ENCODE measurements around the gene STOX1.
"Not testable (repeated sequence)": the region's sequence is repeated elsewhere in the genome, so short reads cannot be mapped to it uniquely, and the experiment has no call there.

Gene STOX1

DNA sequence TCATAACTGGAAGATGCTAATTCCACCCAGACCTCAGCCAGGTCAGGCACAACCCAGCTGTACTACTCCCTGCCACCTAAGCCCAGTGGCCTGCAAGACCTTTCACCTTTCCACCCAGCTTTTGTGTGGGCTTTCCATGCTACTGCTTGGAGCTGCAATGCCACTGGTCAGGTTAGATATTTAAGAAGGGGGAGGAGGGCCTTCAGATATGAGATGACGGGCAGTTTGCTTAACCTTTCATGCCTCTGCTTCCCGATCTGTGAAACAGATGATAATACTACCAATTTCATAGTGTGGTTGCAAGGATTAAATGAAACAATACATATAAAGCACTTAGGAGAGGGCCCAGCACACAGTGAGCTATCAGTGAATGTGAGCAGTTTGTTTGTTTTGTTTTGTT lies 20.9 kb downstream of the STOX1 start:
- H3K4me3 ChIP-seq (ENCODE audit: low read depth, low read length), result no peak overlapping the region
- no peak for TF ChIP-seq CTCF (IDR thresholded peaks at IDR 0.05; ENCODE audit: insufficient read depth, low read length, missing control alignments)
- CTCF ChIA-PET, result no interaction called here
- POLR2A ChIA-PET, result interaction anchor here (0.6 kb wide), 1 partner anchor 13 kb away, joined by 3 read pairs; no protein-coding TSS in a partner anchor
- no peak for DNase-seq (ENCODE audit: low read depth, low spot score)

DNA sequence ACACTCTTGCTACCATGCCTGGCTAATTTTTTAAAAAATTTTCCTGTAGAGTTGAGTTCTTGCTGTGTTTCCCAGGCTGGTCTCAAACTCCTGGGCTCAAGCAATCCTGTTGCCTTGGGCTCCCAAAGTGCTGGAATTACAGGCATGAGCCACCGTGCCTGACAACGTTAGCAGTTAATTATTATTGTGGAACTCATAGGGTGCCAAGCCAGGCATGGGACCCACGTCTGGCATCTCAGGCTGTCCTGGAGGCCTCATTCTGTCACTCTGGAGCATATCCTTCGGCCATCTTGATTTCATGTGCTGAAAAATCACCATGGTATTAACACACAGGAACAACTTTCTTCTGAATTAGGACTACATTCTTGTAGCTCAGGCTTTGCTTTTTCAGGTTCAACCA lies 21.5 kb downstream of the STOX1 start:
- DNase-seq (ENCODE audit: low read depth, low spot score), result no peak
- TF ChIP-seq CTCF (IDR thresholded peaks at IDR 0.05; ENCODE audit: insufficient read depth, low read length, missing control alignments), result no peak
- CTCF ChIA-PET, result no interaction called here
- no peak overlapping the region for H3K4me3 ChIP-seq (ENCODE audit: low read depth, low read length)
- POLR2A ChIA-PET, result no interaction called here

DNA sequence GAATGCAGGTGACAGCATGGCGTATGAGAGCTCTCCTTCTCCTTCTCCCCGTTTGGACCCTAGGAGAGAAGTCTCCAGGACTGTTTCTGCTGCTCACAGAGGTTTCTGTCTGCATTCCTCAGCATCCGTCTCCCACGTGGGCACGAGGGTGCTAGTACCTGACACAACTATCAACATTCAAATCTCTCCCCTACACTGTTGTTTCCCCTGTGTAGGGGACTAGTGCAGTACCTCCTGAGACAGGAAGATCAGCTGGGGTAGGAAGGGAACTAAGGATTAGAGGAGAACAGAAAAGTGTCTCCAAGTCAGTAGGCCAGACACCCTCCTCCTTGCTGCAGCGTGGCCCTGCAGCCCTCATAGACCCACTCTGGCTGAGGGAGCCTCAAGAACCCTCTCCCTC lies 29.0 kb downstream of the STOX1 start:
- no peak overlapping the region for H3K4me3 ChIP-seq (ENCODE audit: low read depth, low read length)
- no peak for TF ChIP-seq CTCF (IDR thresholded peaks at IDR 0.05; ENCODE audit: insufficient read depth, low read length, missing control alignments)
- CTCF ChIA-PET, result no interaction called here
- POLR2A ChIA-PET, result no interaction called here
- no peak for DNase-seq (ENCODE audit: low read depth, low spot score)

- ChIA-PET POLR2A (no interaction called here), CTCF (no interaction called here)
- no peak overlapping the region for H3K4me3 ChIP-seq (ENCODE audit: low read depth, low read length)
- DNase-seq (ENCODE audit: low read depth, low spot score), result no peak
- TF ChIP-seq CTCF (IDR thresholded peaks at IDR 0.05; ENCODE audit: insufficient read depth, low read length, missing control alignments), result no peak
Measured at GRCh38 chr10:68857005-68857404, 29.7 kb downstream of the STOX1 start.

GRCh38 chr10:68861253-68861652 lies 33.9 kb downstream of the STOX1 start:
- TF ChIP-seq CTCF (IDR thresholded peaks at IDR 0.05; ENCODE audit: insufficient read depth, low read length, missing control alignments), result no peak
- H3K4me3 ChIP-seq (ENCODE audit: low read depth, low read length), result no peak overlapping the region
- no peak for DNase-seq (ENCODE audit: low read depth, low spot score)
- CTCF ChIA-PET, result no interaction called here
- POLR2A ChIA-PET, result interaction anchor here (0.7 kb wide), 1 partner anchor 13 kb away, joined by 3 read pairs; no protein-coding TSS in a partner anchor

DNA sequence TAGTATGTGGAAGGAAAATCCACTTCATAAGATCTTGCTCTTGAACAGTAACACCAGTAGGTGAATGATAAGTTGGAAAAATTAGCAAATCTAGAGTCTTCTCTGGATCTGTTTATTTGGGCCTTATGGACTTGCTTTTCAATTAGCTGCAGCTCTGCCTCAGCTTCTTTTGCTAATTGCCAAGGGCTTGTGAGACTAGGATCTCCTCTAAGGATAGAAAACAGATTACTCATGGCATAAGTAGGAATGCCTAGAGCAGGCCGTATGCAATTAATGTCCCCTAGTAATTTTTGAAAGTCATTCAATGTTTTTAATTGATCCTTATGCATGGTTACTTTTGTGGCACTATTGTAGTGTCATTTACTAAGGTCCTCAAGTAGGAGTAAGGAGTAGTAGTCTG lies 37.3 kb downstream of the STOX1 start:
- POLR2A ChIA-PET, result no interaction called here
- CTCF ChIA-PET, result interaction anchor here (1.3 kb wide), 1 partner anchor 38 kb away, joined by 3 read pairs; the partner anchor contains the start of gene STOX1
- DNase-seq (ENCODE audit: low read depth, low spot score), result no peak
- no peak overlapping the region for H3K4me3 ChIP-seq (ENCODE audit: low read depth, low read length)
- no peak for TF ChIP-seq CTCF (IDR thresholded peaks at IDR 0.05; ENCODE audit: insufficient read depth, low read length, missing control alignments)

GRCh38 chr10:68868173-68868572 lies 40.8 kb downstream of the STOX1 start:
- DNase-seq (ENCODE audit: low read depth, low spot score); CTCF ChIA-PET; H3K4me3 ChIP-seq (ENCODE audit: low read depth, low read length); POLR2A ChIA-PET: not testable (repeated sequence)

Data from AG04449 (cell line).